D721Med (cell line): ENCODE measurements around the gene NEU1.

Source experiments
- DNase-seq: peaks from one replicate; pipeline ENCODE4 v3.0.0; 2011; ENCODE audit warnings: low spot score; ENCODE audit not compliant: insufficient read length
- FAIRE-seq: peaks from 2 replicates; lab custom pipeline; 2011; peaks lifted over from hg19 to GRCh38; lab: Jason Lieb, UNC
- CTCF ChIP-seq: IDR thresholded peaks from 2 replicates; pipeline ENCODE4 v1.5.1; 2012; ENCODE audit warnings: mild to moderate bottlenecking, control low read depth; ENCODE audit not compliant: insufficient read depth; ENCODE audit errors: missing control alignments

NEU1 gene

GRCh38 chr6:31877651-31878161 is 15.1 kb upstream of the NEU1 start:
- no peak for DNase-seq
- no peak for TF ChIP-seq CTCF
- FAIRE-seq: no peak

GRCh38 chr6:31877125-31877650 is 14.6 kb upstream of the NEU1 start:
- TF ChIP-seq CTCF: no peak
- FAIRE-seq (no peak), DNase-seq (no peak)

GRCh38 chr6:31876357-31876756 is 13.7 kb upstream of the NEU1 start:
- DNase-seq (no peak), FAIRE-seq (no peak)
- TF ChIP-seq CTCF: no peak

- no peak for FAIRE-seq
- DNase-seq: no peak
- no peak for TF ChIP-seq CTCF
Observed at GRCh38 chr6:31875877-31876276, 13.3 kb upstream of the NEU1 start.

GRCh38 chr6:31874836-31875572 is 12.4 kb upstream of the NEU1 start:
- FAIRE-seq: no peak
- no peak for TF ChIP-seq CTCF
- DNase-seq: no peak

GRCh38 chr6:31874084-31874670 is 11.6 kb upstream of the NEU1 start:
- FAIRE-seq: no peak
- no peak for TF ChIP-seq CTCF
- no peak for DNase-seq
